HepG2 (cell line): ENCODE data around the gene GCC1. TPM values are rescaled to one million over a fixed set of nuclear protein-coding genes. Genes with fewer than 3 reads are reported as not detected.

ENCODE experiments used
- ATAC-seq: fragments of 200-7000 bp; cut with Tn5 transposase; 3 replicates; pipeline ENCODE4 v1.9.1; 2020; ENCODE audit warnings: mild to moderate bottlenecking, moderate library complexity
- BruUV-seq: library from RNA; stranded (reverse); fragments of 400-500 nt; replicated peaks from 2 replicates; lab custom pipeline; 2021; lab: Mats Ljungman, UMichigan
- CTCF ChIA-PET: fragments of 300-600 bp; formaldehyde crosslinking; extraction: SDS; loops from one replicate; lab custom pipeline; 2021; ENCODE audit warnings: low total read pairs, inconsistent platforms, low intra/inter-chr PET ratio; lab: Yijun Ruan, JAX
- POLR2A ChIA-PET: fragments of 350-600 bp; sonication (Branson Sonifier 250); formaldehyde crosslinking; loops from one replicate; lab custom pipeline; 2020; ENCODE audit warnings: antibody characterized with exemption, inconsistent platforms; lab: Yijun Ruan, JAX
- DNase-seq: peaks from one replicate; pipeline ENCODE4 v3.0.0-alpha.2; 2015; ENCODE audit warnings: low spot score
- FAIRE-seq: peaks from 3 replicates; lab custom pipeline; 2011; peaks lifted over from hg19 to GRCh38; lab: Jason Lieb, UNC
- H2AFZ ChIP-seq: one replicate; pipeline ENCODE4 v1.6.1; 2011; ENCODE audit warnings: low read length, inconsistent platforms
- H3K27ac ChIP-seq: fragments of 300-600 bp; 3 replicates; pipeline ENCODE4 v1.8.0; 2011; ENCODE audit warnings: mixed run types, mild to moderate bottlenecking, mixed read lengths, low read length, inconsistent platforms; ENCODE audit not compliant: insufficient read depth; ENCODE audit errors: extremely low read length
- H3K27me3 ChIP-seq, 2 experiments: fragments of 200-600 bp in 1 of 2; 2 replicates in 1 of 2; 3 replicates in 1 of 2; pipeline versions ENCODE4 v1.6.0 to v1.8.0; 2011; ENCODE audit warnings: low read length in 2 of 2, mild to moderate bottlenecking in 2 of 2, moderate library complexity in 2 of 2, inconsistent platforms in 1 of 2; ENCODE audit not compliant: insufficient read depth in 2 of 2, control insufficient read depth in 1 of 2
- H3K36me3 ChIP-seq, 2 experiments: fragments of 200-600 bp in 1 of 2; replicated peaks in 1 of 2; 2 replicates in 1 of 2; 3 replicates in 1 of 2; pipeline versions ENCODE4 v1.5.1 to v1.8.0; 2011; ENCODE audit warnings: low read length in 2 of 2, inconsistent platforms in 1 of 2; ENCODE audit not compliant: insufficient read depth in 2 of 2, control insufficient read depth in 1 of 2
- H3K4me1 ChIP-seq: 2 replicates; pipeline ENCODE4 v1.5.1; 2012; ENCODE audit warnings: low read length, inconsistent platforms; ENCODE audit not compliant: insufficient read depth
- H3K4me2 ChIP-seq: 2 replicates; pipeline ENCODE4 v1.6.0; 2011; ENCODE audit warnings: low read depth, low read length, inconsistent platforms
- H3K4me3 ChIP-seq, 3 experiments: fragments of 200-600 bp in 1 of 3; sonication (generic), shearing (Covaris generic) in 1 of 3; replicated peaks in 1 of 3; 2 replicates each; pipeline ENCODE4 v1.5.1; 2011 to 2016; ENCODE audit warnings: low read length in 3 of 3, inconsistent platforms in 2 of 3, low read depth in 2 of 3, mild to moderate bottlenecking in 2 of 3, control low read depth in 1 of 3, mixed read lengths in 1 of 3; ENCODE audit not compliant: insufficient read depth in 1 of 3
- H3K79me2 ChIP-seq: one replicate; pipeline ENCODE4 v1.6.1; 2011; ENCODE audit warnings: low read length, inconsistent platforms; ENCODE audit not compliant: insufficient read depth
- H3K9ac ChIP-seq: 2 replicates; pipeline ENCODE4 v1.6.0; 2011; ENCODE audit warnings: mild to moderate bottlenecking, low read depth, low read length, inconsistent platforms; ENCODE audit not compliant: insufficient read depth
- H3K9me3 ChIP-seq: 2 replicates; pipeline ENCODE4 v1.5.1; 2012; ENCODE audit warnings: mild to moderate bottlenecking, low read length
- H4K20me1 ChIP-seq: 2 replicates; pipeline ENCODE4 v1.6.0; 2011; ENCODE audit warnings: inconsistent platforms, mild to moderate bottlenecking, low read length, moderate library complexity; ENCODE audit not compliant: insufficient read depth
- ZBTB26 ChIP-seq: IDR thresholded peaks from 2 replicates; pipeline ENCODE4 v1.6.1; 2016; ENCODE audit warnings: missing compliant biosample characterization, missing genetic modification reagents, borderline replicate concordance
- WGBS: methylation state at CpG from one replicate; pipeline ENCODE4 v1.1.6; 2017; ENCODE audit warnings: low lambda C conversion rate; 5-methylcytosine and 5-hydroxymethylcytosine counted together
- in situ Hi-C: cut with HindIII; loops from 2 replicates; pipeline ENCODE4 v1.10.0; 2017; ENCODE audit warnings: low pct_unique_long_range_greater_than_20kb; ENCODE audit not compliant: extremely low pct_ligation_motif_present
- intact Hi-C: fragments of 100-400 bp; cut with micrococcal nuclease; formaldehyde crosslinking; loops from one replicate; pipeline ENCODE4 v1.10.0; 2022; ENCODE audit not compliant: unreplicated experiment
- polyA plus RNA-seq, 8 experiments: library from polyadenylated mRNA; depleted of rRNA in 3 of 8; stranded (reverse) in 7 of 8; unstranded in 1 of 8; fragments of >200 nt; fragmentation: Illumina TruSeq in 4 of 8; extraction: Trizol in 4 of 8; gene quantifications; 2 replicates each; pipeline versions ENCODE4 v1.2.1 to v1.2.3, GENCODE V29; 2011 to 2016; ENCODE audit warnings: low read depth in 4 of 8, missing spikeins in 1 of 8, mixed read lengths in 1 of 8; ENCODE audit not compliant: insufficient read depth in 1 of 8
- total RNA-seq, 5 experiments: library from RNA; depleted of rRNA; stranded (reverse); fragments of >200 nt; fragmentation: Illumina TruSeq; extraction: Trizol; gene quantifications; 2 replicates each; pipeline ENCODE4 v1.2.3, GENCODE V29; 2016; ENCODE audit warnings: low read depth in 1 of 5
- TF ChIP-seq, protein P1 (sequence below): sonication (generic); formaldehyde crosslinking; conservative IDR thresholded peaks from 2 replicates; pipeline ENCODE4 v1.4.0; 2020; ENCODE audit warnings: mild to moderate bottlenecking, missing genetic modification reagents, moderate library complexity

The GCC1 gene
- total and polyA plus RNA-seq, 2 of the 13 experiments (the other 11 are each of a cell fraction or from before 2014, with no cell fraction given) = 2.5 to 15.3 TPM

DNA sequence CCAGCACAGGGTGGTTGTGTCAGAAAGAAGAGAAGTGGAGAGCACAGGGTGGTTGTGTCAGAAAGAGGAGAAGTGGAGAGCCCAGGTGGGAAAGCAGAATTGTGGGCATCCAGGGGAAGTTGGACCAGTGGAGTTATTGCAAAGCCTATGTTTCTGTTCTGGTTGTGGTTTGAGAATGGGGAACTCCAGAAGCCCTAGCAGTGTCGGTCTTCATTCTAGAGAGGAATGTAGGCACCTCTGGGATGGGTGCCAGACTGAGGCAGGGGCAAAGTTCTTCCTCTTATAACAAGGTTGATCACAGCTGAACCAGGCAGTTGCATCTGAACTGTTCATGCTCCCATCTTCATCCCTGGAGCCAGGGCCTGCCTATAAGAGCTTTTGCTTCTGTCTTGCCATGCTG, 9.1 kb upstream of the GCC1 start:
- DNase-seq (peak; percentile 35), FAIRE-seq (no peak), ATAC-seq (peak; percentile 77)
- WGBS = 0% methylated on average over 1 of the region's 1 CpG
- Histone ChIP-seq H3K4me1 (peaks cover 11% of the 10 kb centered on the region), H3K9ac (no peak overlapping the region), H3K79me2 (no peaks in the 10 kb centered on the region), H3K27me3 (no peaks in the 10 kb centered on the region; a peak in 2 of 5 replicates), H4K20me1 (no peaks in the 10 kb centered on the region), H3K4me3 (no peak overlapping the region), H2AFZ (no peak overlapping the region), H3K9me3 (no peaks in the 10 kb centered on the region), H3K4me2 (no peak overlapping the region), H3K36me3 (peaks cover 7 to 15% of the 10 kb centered on the region in 2 experiments; a peak in 4 of 5 replicates), H3K27ac (no peak overlapping the region)
- BruUV-seq = no TSS peak
- POLR2A ChIA-PET = no interaction called here
- intact Hi-C loops (no loop called here), in situ Hi-C loops (loop anchor here (5.0 kb wide), 1 partner anchor 58 kb away; the partner anchor contains the start of gene SND1)
- CTCF ChIA-PET = no interaction called here
- TF ChIP-seq, protein P1, sequence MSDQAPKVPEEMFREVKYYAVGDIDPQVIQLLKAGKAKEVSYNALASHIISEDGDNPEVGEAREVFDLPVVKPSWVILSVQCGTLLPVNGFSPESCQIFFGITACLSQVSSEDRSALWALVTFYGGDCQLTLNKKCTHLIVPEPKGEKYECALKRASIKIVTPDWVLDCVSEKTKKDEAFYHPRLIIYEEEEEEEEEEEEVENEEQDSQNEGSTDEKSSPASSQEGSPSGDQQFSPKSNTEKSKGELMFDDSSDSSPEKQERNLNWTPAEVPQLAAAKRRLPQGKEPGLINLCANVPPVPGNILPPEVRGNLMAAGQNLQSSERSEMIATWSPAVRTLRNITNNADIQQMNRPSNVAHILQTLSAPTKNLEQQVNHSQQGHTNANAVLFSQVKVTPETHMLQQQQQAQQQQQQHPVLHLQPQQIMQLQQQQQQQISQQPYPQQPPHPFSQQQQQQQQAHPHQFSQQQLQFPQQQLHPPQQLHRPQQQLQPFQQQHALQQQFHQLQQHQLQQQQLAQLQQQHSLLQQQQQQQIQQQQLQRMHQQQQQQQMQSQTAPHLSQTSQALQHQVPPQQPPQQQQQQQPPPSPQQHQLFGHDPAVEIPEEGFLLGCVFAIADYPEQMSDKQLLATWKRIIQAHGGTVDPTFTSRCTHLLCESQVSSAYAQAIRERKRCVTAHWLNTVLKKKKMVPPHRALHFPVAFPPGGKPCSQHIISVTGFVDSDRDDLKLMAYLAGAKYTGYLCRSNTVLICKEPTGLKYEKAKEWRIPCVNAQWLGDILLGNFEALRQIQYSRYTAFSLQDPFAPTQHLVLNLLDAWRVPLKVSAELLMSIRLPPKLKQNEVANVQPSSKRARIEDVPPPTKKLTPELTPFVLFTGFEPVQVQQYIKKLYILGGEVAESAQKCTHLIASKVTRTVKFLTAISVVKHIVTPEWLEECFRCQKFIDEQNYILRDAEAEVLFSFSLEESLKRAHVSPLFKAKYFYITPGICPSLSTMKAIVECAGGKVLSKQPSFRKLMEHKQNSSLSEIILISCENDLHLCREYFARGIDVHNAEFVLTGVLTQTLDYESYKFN (CRISPR knock-in tag) = no peak
- peak; percentile 59; the same call in 1 of the 2 replicates for TF ChIP-seq ZBTB26 (CRISPR knock-in tag)
